ENCODE data around the gene KIAA1671.

The KIAA1671 gene

GRCh38 chr22:25123677-25124076 lies 171.2 kb downstream of the KIAA1671 start:
- DNase-seq = no peak

GRCh38 chr22:25125693-25126357 lies 173.3 kb downstream of the KIAA1671 start:
- DNase-seq = peak; percentile 15

- no peak for DNase-seq
Observed at GRCh38 chr22:25126510-25126909, 174.0 kb downstream of the KIAA1671 start.

GRCh38 chr22:25127318-25127717 lies 174.8 kb downstream of the KIAA1671 start:
- DNase-seq = no peak

GRCh38 chr22:25130462-25130861 lies 177.9 kb downstream of the KIAA1671 start:
- no peak for DNase-seq

GRCh38 chr22:25131198-25131887 lies 178.8 kb downstream of the KIAA1671 start:
- no peak for DNase-seq

GRCh38 chr22:25134028-25134427 lies 181.5 kb downstream of the KIAA1671 start:
- DNase-seq = no peak

GRCh38 chr22:25134451-25134850 lies 181.9 kb downstream of the KIAA1671 start:
- DNase-seq = no peak

GRCh38 chr22:25136953-25137576 lies 184.5 kb downstream of the KIAA1671 start:
- no peak for DNase-seq

- DNase-seq = no peak
Observed at GRCh38 chr22:25137577-25138525, 185.3 kb downstream of the KIAA1671 start.

GRCh38 chr22:25139062-25139461 lies 186.5 kb downstream of the KIAA1671 start:
- no peak for DNase-seq

GRCh38 chr22:25142102-25142501 lies 189.6 kb downstream of the KIAA1671 start:
- DNase-seq = no peak

- no peak for DNase-seq
Observed at GRCh38 chr22:25143156-25144076, 190.9 kb downstream of the KIAA1671 start.

- no peak for DNase-seq
Observed at GRCh38 chr22:25144522-25144921, 192.0 kb downstream of the KIAA1671 start.

- no peak for DNase-seq
Observed at GRCh38 chr22:25146307-25146706, 193.8 kb downstream of the KIAA1671 start.

- DNase-seq = no peak
Observed at GRCh38 chr22:25146906-25147641, 194.6 kb downstream of the KIAA1671 start.

- no peak for DNase-seq
Observed at GRCh38 chr22:25147642-25147928, 195.1 kb downstream of the KIAA1671 start.

GRCh38 chr22:25148149-25148691 lies 195.7 kb downstream of the KIAA1671 start:
- no peak for DNase-seq

GRCh38 chr22:25149014-25149413 lies 196.5 kb downstream of the KIAA1671 start:
- DNase-seq = no peak

- DNase-seq = no peak
Observed at GRCh38 chr22:25153961-25154666, 201.6 kb downstream of the KIAA1671 start.

GRCh38 chr22:25154667-25154999 lies 202.1 kb downstream of the KIAA1671 start:
- no peak for DNase-seq

Measured in NCI-H774 (cell line).